Lower leg skin (tissue), 3 donors: ENCODE results near the gene SEMA7A.
A peak's percentile ranks its signal among the peaks of the same experiment; 100 is the strongest.

ENCODE experiments used
- CTCF ChIP-seq, 3 donors: fragments of 450-650 bp; IDR thresholded peaks; one replicate each; pipeline ENCODE4 v1.5.1; 2016; ENCODE audit warnings: antibody characterized with exemption in 3 of 3, mild to moderate bottlenecking in 3 of 3, moderate library complexity in 2 of 3
- POLR2A ChIP-seq, 2 donors: fragments of 450-650 bp; IDR thresholded peaks; one replicate each; pipeline ENCODE4 v1.6.1; 2016 to 2017; ENCODE audit warnings: antibody characterized with exemption in 2 of 2, mild to moderate bottlenecking in 1 of 2, moderate library complexity in 1 of 2

GRCh38 chr15:74375303-74375693 lies 58.5 kb downstream of the SEMA7A start:
- TF ChIP-seq CTCF (IDR thresholded peaks at IDR 0.05) (peak in 1 of 3 donors; percentile 45), POLR2A (IDR thresholded peaks at IDR 0.05) (no peak)
